Lung (tissue), 12 donors: ENCODE data around the gene PLEKHA3. TPM values are rescaled to one million over a fixed set of nuclear protein-coding genes. Genes with fewer than 3 reads are reported as not detected.

Experiments
- ATAC-seq: fragments of 200-7000 bp; cut with Tn5 transposase; one replicate; pipeline ENCODE4 v1.9.1; 2020; ENCODE audit warnings: moderate number of reproducible peaks; ENCODE audit not compliant: insufficient read depth, low FRiP score
- DNase-seq, 3 donors: peaks; one replicate each; pipeline ENCODE4 v3.0.0-alpha.2; 2013 to 2017
- H3K27ac ChIP-seq, 2 donors: one replicate each; pipeline ENCODE4 v1.5.1; 2013; ENCODE audit warnings: mild to moderate bottlenecking in 2 of 2, moderate library complexity in 2 of 2, control low read depth in 1 of 2, inconsistent platforms in 1 of 2, low read depth in 1 of 2, low read length in 1 of 2
- H3K27me3 ChIP-seq, 3 donors: one replicate each; pipeline ENCODE4 v1.5.1; 2013; ENCODE audit warnings: low read length in 2 of 3; ENCODE audit not compliant: control insufficient read depth in 3 of 3, insufficient read depth in 3 of 3
- H3K36me3 ChIP-seq, 4 donors: one replicate each; pipeline ENCODE4 v1.5.1; 2013; ENCODE audit warnings: low read length in 4 of 4, mild to moderate bottlenecking in 1 of 4, moderate library complexity in 1 of 4; ENCODE audit not compliant: control insufficient read depth in 4 of 4, insufficient read depth in 4 of 4
- H3K4me1 ChIP-seq, 5 donors: one replicate each; pipeline ENCODE4 v1.5.1; 2013; ENCODE audit warnings: low read length in 5 of 5, mild to moderate bottlenecking in 2 of 5, moderate library complexity in 1 of 5; ENCODE audit not compliant: control insufficient read depth in 5 of 5, insufficient read depth in 5 of 5
- H3K4me3 ChIP-seq: one replicate; pipeline ENCODE4 v1.5.1; 2013; ENCODE audit warnings: mild to moderate bottlenecking, control low read depth, moderate library complexity
- H3K9ac ChIP-seq, 2 donors: one replicate each; pipeline ENCODE4 v1.5.1; 2013; ENCODE audit warnings: low read length in 2 of 2, control low read depth in 1 of 2; ENCODE audit not compliant: insufficient read depth in 1 of 2
- H3K9me3 ChIP-seq, 4 donors: one replicate each; pipeline ENCODE4 v1.5.1; 2013; ENCODE audit warnings: low read length in 3 of 4, mild to moderate bottlenecking in 1 of 4, moderate library complexity in 1 of 4; ENCODE audit not compliant: control insufficient read depth in 4 of 4, insufficient read depth in 3 of 4
- CTCF ChIP-seq: IDR thresholded peaks from 2 replicates; pipeline ENCODE4 v1.5.1; 2012; ENCODE audit warnings: mild to moderate bottlenecking; ENCODE audit errors: control extremely low read depth, extremely low read depth
- WGBS, 2 donors: extraction: QIAGEN DNeasy Blood & Tissue Kit; methylation state at CpG; one replicate each; pipeline ENCODE4 v1.1.7; 2013; 5-methylcytosine and 5-hydroxymethylcytosine counted together
- polyA plus RNA-seq, 2 donors: library from polyadenylated mRNA; stranded (reverse); fragments of 200-250 nt; gene quantifications; one replicate each; pipeline ENCODE4 v1.2.1, GENCODE V29; 2013
- total RNA-seq, 2 donors: library from RNA; depleted of rRNA in 1 of 2; stranded (reverse); fragments of >200 nt in 1 of 2; gene quantifications; one replicate each; pipeline ENCODE4 v1.2.1, GENCODE V29; 2014 to 2021
- donor health status: control.
- donor health status: control.
- donor health status: Bipolar disorder and iron deficiency.
- donor health status: healthy.
- donor health status: DM: yes; HTN: yes; CAD: no.

The PLEKHA3 gene
- total and polyA plus RNA-seq, 4 donors, result 2.8 to 23.7 (median 12.3) TPM

DNA sequence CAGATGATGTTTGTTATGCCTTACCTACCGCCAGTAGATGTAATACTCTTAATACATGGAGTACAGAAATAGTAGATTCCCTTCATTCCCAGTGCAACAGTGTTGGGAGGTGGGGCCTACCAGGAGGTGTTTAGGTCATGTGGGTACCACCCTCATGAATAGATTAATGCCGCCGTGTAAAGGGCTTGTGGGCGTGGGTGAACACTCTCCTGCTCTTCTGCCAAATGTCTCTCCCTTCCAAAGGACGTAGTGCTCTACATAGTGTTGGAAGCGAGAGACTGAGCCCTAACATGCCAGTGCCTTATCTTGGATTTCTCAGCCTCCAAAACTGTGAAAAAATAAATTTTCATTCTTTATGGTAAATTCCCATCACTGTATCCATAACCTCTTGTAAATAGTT is 30.1 kb downstream of the PLEKHA3 start:
- DNase-seq (no peak), ATAC-seq (no peak)
- Histone ChIP-seq H3K36me3 (peaks cover 0 to 14% (median 6%) of the 10 kb centered on the region in 4 donors), H3K27me3 (no peaks in the 10 kb centered on the region), H3K9me3 (no peaks in the 10 kb centered on the region), H3K27ac (no peak overlapping the region), H3K4me1 (no peaks in the 10 kb centered on the region), H3K9ac (no peak overlapping the region), H3K4me3 (no peak overlapping the region)
- TF ChIP-seq CTCF, result no peak
- 94 to 97% methylated on average over 6 of the region's 6 CpGs for WGBS, 2 donors

DNA sequence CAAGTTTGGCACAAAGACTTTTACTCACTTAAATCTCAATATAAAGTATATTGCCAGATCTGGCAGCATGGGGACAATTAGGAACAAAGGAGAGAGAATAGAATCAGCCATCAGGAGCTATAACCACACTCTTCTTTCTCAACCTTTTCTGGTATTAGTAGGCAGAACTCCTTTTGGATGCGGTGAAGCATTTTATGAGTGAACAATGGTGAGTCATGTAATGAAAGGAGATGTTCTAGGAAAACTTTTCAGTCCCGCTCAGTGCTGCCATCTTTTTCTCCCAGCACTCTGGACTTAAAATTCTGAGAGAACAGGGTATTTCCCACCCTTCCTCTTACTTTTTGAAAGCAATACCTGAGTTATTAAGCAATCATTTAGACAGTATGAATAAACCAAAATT is 32.2 kb downstream of the PLEKHA3 start:
- Histone ChIP-seq H3K27ac (no peak overlapping the region), H3K4me1 (no peaks in the 10 kb centered on the region), H3K9ac (no peak overlapping the region), H3K9me3 (no peaks in the 10 kb centered on the region), H3K27me3 (no peaks in the 10 kb centered on the region), H3K36me3 (peaks cover 0 to 11% (median 8%) of the 10 kb centered on the region in 4 donors), H3K4me3 (no peak overlapping the region)
- WGBS, 2 donors, result 95 to 100% methylated on average over 2 of the region's 2 CpGs
- no peak for TF ChIP-seq CTCF
- DNase-seq (no peak), ATAC-seq (no peak)

DNA sequence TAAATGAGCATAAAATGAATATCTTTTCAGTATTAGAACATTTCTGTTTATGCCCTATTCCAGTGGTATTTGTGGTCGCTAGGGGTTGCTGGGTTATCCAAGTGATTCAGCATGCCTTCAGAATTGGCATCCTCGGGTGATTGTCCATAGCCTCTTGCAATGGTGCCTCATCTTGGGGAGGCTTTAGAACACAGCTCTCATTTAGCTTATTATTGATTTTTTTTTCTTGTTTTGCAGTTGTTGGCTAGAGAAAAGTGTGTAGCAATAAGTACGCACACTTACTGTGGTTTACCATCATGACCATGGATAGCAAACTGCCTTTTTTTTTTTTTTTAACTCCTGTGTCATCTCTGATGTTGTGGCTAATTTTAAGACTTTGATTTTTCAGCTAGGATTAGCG is 33.6 kb downstream of the PLEKHA3 start:
- WGBS, 2 donors, result 88 to 92% methylated on average over 4 of the region's 4 CpGs
- no peaks in the 10 kb centered on the region for H3K27me3 ChIP-seq
- no peak overlapping the region for H3K27ac ChIP-seq
- ATAC-seq (no peak), DNase-seq (no peak)
- no peak overlapping the region for H3K9ac ChIP-seq
- H3K36me3 ChIP-seq, result peaks cover 0 to 16% (median 10%) of the 10 kb centered on the region in 4 donors
- TF ChIP-seq CTCF, result no peak
- H3K4me3 ChIP-seq, result no peak overlapping the region
- no peaks in the 10 kb centered on the region for H3K9me3 ChIP-seq
- H3K4me1 ChIP-seq, result no peaks in the 10 kb centered on the region

DNA sequence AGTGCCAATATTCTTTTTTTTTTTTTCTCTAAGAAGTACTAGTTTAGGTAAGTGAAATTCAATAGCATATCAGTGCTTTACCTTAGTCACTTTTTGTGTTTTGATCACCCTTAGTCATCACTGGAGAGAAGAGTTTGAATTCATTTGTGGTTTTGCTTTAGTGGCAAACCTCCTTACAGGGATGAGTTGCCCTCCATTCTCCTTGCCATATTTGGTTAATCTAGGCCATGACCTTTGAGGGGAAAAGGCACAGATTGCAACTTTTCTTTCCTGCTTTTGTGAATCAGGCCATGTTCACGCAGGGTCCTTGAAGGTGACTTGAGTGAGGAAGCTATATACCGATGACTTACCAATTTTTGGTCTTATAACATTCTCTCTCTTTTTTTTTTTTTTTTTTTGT is 34.4 kb downstream of the PLEKHA3 start:
- no peak overlapping the region for H3K27ac ChIP-seq
- no peaks in the 10 kb centered on the region for H3K4me1 ChIP-seq
- no peaks in the 10 kb centered on the region for H3K27me3 ChIP-seq
- no peaks in the 10 kb centered on the region for H3K9me3 ChIP-seq
- ATAC-seq, result no peak
- H3K36me3 ChIP-seq, result peaks cover 0 to 13% (median 9%) of the 10 kb centered on the region in 4 donors
- no peak overlapping the region for H3K4me3 ChIP-seq
- 95% methylated on average over 2 of the region's 2 CpGs for WGBS, 2 donors
- no peak for DNase-seq
- H3K9ac ChIP-seq, result no peak overlapping the region
- TF ChIP-seq CTCF, result no peak
